T-helper 9 cell (primary cell): ENCODE measurements around the gene ARHGAP26.
"Not testable (repeated sequence)": the region's sequence is repeated elsewhere in the genome, so short reads cannot be mapped to it uniquely, and the experiment has no call there.

Experiments used
- DNase-seq: peaks from one replicate; pipeline ENCODE4 v3.0.0-alpha.2; 2020

The ARHGAP26 gene

GRCh38 chr5:142935014-142935413 lies 164.8 kb downstream of the ARHGAP26 start:
- DNase-seq: no peak

- DNase-seq: no peak
Measured at GRCh38 chr5:142937374-142937773, 167.2 kb downstream of the ARHGAP26 start.

- DNase-seq: no peak
Measured at GRCh38 chr5:142938266-142938880, 168.2 kb downstream of the ARHGAP26 start.

- DNase-seq: no peak
Measured at GRCh38 chr5:142939006-142939405, 168.8 kb downstream of the ARHGAP26 start.

- DNase-seq: no peak
Measured at GRCh38 chr5:142939884-142940283, 169.7 kb downstream of the ARHGAP26 start.

GRCh38 chr5:142941245-142941644 lies 171.1 kb downstream of the ARHGAP26 start:
- no peak for DNase-seq

- no peak for DNase-seq
Measured at GRCh38 chr5:142942901-142943300, 172.7 kb downstream of the ARHGAP26 start.

GRCh38 chr5:142944140-142944539 lies 174.0 kb downstream of the ARHGAP26 start:
- DNase-seq: no peak

GRCh38 chr5:142945321-142945720 lies 175.1 kb downstream of the ARHGAP26 start:
- DNase-seq: no peak

- DNase-seq: no peak
Measured at GRCh38 chr5:142945845-142946244, 175.7 kb downstream of the ARHGAP26 start.

GRCh38 chr5:142946547-142947426 lies 176.6 kb downstream of the ARHGAP26 start:
- no peak for DNase-seq

GRCh38 chr5:142947427-142947709 lies 177.2 kb downstream of the ARHGAP26 start:
- no peak for DNase-seq

GRCh38 chr5:142952229-142952628 lies 182.1 kb downstream of the ARHGAP26 start:
- no peak for DNase-seq

GRCh38 chr5:142952871-142953270 lies 182.7 kb downstream of the ARHGAP26 start:
- DNase-seq: not testable (repeated sequence)

- DNase-seq: no peak
Measured at GRCh38 chr5:142954455-142954854, 184.3 kb downstream of the ARHGAP26 start.

- no peak for DNase-seq
Measured at GRCh38 chr5:142955628-142956027, 185.5 kb downstream of the ARHGAP26 start.

GRCh38 chr5:142957528-142957927 lies 187.4 kb downstream of the ARHGAP26 start:
- DNase-seq: no peak

- DNase-seq: no peak
Measured at GRCh38 chr5:142958944-142959682, 188.9 kb downstream of the ARHGAP26 start.

- DNase-seq: no peak
Measured at GRCh38 chr5:142959683-142960657, 189.8 kb downstream of the ARHGAP26 start.

- DNase-seq: no peak
Measured at GRCh38 chr5:142961440-142962173, 191.4 kb downstream of the ARHGAP26 start.

GRCh38 chr5:142962174-142962533 lies 192.0 kb downstream of the ARHGAP26 start:
- DNase-seq: no peak
